Lung (tissue), 12 donors: ENCODE results near the gene PDXP. TPM values are rescaled to one million over a fixed set of nuclear protein-coding genes. Genes with fewer than 3 reads are reported as not detected.
A peak's percentile ranks its signal among the peaks of the same experiment; 100 is the strongest.

Experiments
- ATAC-seq: fragments of 200-7000 bp; cut with Tn5 transposase; one replicate; pipeline ENCODE4 v1.9.1; 2020; ENCODE audit warnings: moderate number of reproducible peaks; ENCODE audit not compliant: insufficient read depth, low FRiP score
- DNase-seq, 3 donors: peaks; one replicate each; pipeline ENCODE4 v3.0.0-alpha.2; 2013 to 2017
- H3K27ac ChIP-seq, 2 donors: one replicate each; pipeline ENCODE4 v1.5.1; 2013; ENCODE audit warnings: mild to moderate bottlenecking in 2 of 2, moderate library complexity in 2 of 2, control low read depth in 1 of 2, inconsistent platforms in 1 of 2, low read depth in 1 of 2, low read length in 1 of 2
- H3K27me3 ChIP-seq, 3 donors: one replicate each; pipeline ENCODE4 v1.5.1; 2013; ENCODE audit warnings: low read length in 2 of 3; ENCODE audit not compliant: control insufficient read depth in 3 of 3, insufficient read depth in 3 of 3
- H3K36me3 ChIP-seq, 4 donors: one replicate each; pipeline ENCODE4 v1.5.1; 2013; ENCODE audit warnings: low read length in 4 of 4, mild to moderate bottlenecking in 1 of 4, moderate library complexity in 1 of 4; ENCODE audit not compliant: control insufficient read depth in 4 of 4, insufficient read depth in 4 of 4
- H3K4me1 ChIP-seq, 5 donors: one replicate each; pipeline ENCODE4 v1.5.1; 2013; ENCODE audit warnings: low read length in 5 of 5, mild to moderate bottlenecking in 2 of 5, moderate library complexity in 1 of 5; ENCODE audit not compliant: control insufficient read depth in 5 of 5, insufficient read depth in 5 of 5
- H3K4me3 ChIP-seq: one replicate; pipeline ENCODE4 v1.5.1; 2013; ENCODE audit warnings: mild to moderate bottlenecking, control low read depth, moderate library complexity
- H3K9ac ChIP-seq, 2 donors: one replicate each; pipeline ENCODE4 v1.5.1; 2013; ENCODE audit warnings: low read length in 2 of 2, control low read depth in 1 of 2; ENCODE audit not compliant: insufficient read depth in 1 of 2
- H3K9me3 ChIP-seq, 4 donors: one replicate each; pipeline ENCODE4 v1.5.1; 2013; ENCODE audit warnings: low read length in 3 of 4, mild to moderate bottlenecking in 1 of 4, moderate library complexity in 1 of 4; ENCODE audit not compliant: control insufficient read depth in 4 of 4, insufficient read depth in 3 of 4
- WGBS, 2 donors: extraction: QIAGEN DNeasy Blood & Tissue Kit; methylation state at CpG; one replicate each; pipeline ENCODE4 v1.1.7; 2013; 5-methylcytosine and 5-hydroxymethylcytosine counted together
- polyA plus RNA-seq, 2 donors: library from polyadenylated mRNA; stranded (reverse); fragments of 200-250 nt; gene quantifications; one replicate each; pipeline ENCODE4 v1.2.1, GENCODE V29; 2013
- total RNA-seq, 2 donors: library from RNA; depleted of rRNA in 1 of 2; stranded (reverse); fragments of >200 nt in 1 of 2; gene quantifications; one replicate each; pipeline ENCODE4 v1.2.1, GENCODE V29; 2014 to 2021
- TF ChIP-seq, protein P1 (sequence below): IDR thresholded peaks from 2 replicates; pipeline ENCODE4 v1.5.1; 2012; ENCODE audit warnings: mild to moderate bottlenecking; ENCODE audit errors: control extremely low read depth, extremely low read depth
- donor health status: control.
- donor health status: control.
- donor health status: Bipolar disorder and iron deficiency.
- donor health status: healthy.
- donor health status: DM: yes; HTN: yes; CAD: no.

The PDXP gene
- total and polyA plus RNA-seq, 4 donors = 4.4 to 7.4 (median 6.5) TPM

DNA sequence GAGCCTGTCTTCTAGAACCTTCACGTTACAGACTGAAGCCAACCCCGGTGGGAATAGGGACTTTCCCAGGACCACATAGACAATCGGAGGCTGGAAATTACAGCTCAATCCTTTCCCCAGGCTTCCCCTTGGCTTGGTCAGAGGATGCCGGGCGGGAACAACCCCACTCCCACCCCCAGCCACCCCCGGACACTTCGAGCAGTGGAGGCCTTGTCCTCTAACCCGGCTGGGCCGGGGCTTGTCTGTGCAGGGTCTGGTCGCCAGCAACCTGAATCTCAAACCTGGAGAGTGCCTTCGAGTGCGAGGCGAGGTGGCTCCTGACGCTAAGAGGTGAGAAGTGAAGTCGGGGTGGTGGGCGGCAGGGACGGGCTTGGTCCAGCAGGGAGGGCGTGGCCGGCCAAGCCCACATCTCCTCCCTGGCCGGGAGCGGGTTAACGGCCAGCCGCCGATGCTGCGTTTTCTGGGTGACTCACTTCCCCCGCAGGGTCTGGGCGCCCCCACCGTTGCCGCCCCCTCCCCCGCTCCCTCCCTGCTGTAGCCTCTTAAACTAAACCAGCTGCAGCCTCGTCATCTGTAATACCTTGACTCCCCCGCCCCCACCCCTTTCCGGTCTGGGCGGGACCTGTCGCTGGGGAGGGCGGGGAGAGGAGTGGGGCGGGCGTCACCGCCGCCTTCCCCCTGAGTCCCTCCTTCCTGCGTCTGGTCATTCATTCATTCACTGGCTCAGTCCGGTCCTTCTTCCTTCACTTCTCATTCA lies 18.4 kb downstream of the PDXP start:
- Histone ChIP-seq H3K36me3 (peaks cover 0 to 7% (median 4%) of the 10 kb centered on the region in 4 donors), H3K4me3 (peak overlapping the region; percentile 60), H3K9ac (peak overlapping the region; percentile 46 to 85), H3K27ac (peak overlapping the region; percentile 95 to 97), H3K4me1 (peaks cover 0 to 16% (median 8%) of the 10 kb centered on the region in 5 donors), H3K27me3 (no peaks in the 10 kb centered on the region), H3K9me3 (no peaks in the 10 kb centered on the region)
- WGBS, 2 donors = 1 to 2% methylated on average over 26 to 42 of the region's 42 CpGs
- TF ChIP-seq, protein P1, sequence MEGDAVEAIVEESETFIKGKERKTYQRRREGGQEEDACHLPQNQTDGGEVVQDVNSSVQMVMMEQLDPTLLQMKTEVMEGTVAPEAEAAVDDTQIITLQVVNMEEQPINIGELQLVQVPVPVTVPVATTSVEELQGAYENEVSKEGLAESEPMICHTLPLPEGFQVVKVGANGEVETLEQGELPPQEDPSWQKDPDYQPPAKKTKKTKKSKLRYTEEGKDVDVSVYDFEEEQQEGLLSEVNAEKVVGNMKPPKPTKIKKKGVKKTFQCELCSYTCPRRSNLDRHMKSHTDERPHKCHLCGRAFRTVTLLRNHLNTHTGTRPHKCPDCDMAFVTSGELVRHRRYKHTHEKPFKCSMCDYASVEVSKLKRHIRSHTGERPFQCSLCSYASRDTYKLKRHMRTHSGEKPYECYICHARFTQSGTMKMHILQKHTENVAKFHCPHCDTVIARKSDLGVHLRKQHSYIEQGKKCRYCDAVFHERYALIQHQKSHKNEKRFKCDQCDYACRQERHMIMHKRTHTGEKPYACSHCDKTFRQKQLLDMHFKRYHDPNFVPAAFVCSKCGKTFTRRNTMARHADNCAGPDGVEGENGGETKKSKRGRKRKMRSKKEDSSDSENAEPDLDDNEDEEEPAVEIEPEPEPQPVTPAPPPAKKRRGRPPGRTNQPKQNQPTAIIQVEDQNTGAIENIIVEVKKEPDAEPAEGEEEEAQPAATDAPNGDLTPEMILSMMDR = no peak
- ATAC-seq (peak; percentile 60), DNase-seq (peak; percentile 87 to 90 (median 89))

DNA sequence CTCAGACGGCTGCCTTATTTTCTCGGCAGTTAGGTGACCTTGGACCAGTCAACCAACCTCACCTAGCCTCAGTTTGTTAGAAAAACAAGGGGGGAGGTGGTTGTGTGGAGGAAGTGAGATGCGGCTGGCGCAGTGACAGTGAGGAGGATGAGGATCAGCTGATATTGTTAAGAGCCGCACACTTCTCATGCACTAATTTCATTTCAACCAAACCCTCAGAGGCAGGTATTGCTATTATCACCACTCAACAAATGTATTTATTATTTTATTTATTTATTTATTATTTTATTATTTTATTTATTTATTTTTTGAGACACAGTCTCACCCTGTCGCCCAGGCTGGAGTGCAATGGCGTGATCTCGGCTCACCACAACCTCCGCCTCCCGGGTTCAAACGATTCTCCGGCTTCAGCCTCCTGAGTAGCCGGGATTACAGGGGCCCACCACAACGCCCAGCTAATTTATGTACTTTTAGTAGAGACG lies 19.0 kb downstream of the PDXP start:
- TF ChIP-seq, protein P1 = no peak
- DNase-seq = no peak
- Histone ChIP-seq H3K9me3 (no peaks in the 10 kb centered on the region), H3K27ac (peak overlapping the region in 1 of 2 donors; percentile 61), H3K4me1 (peaks cover 0 to 16% (median 8%) of the 10 kb centered on the region in 5 donors), H3K9ac (peak overlapping the region in 1 of 2 donors; percentile 55), H3K4me3 (peak overlapping the region; percentile 31), H3K36me3 (peaks cover 0 to 7% (median 4%) of the 10 kb centered on the region in 4 donors), H3K27me3 (no peaks in the 10 kb centered on the region)
- 54 to 59% methylated on average over 15 of the region's 15 CpGs for WGBS, 2 donors
- ATAC-seq = no peak

GRCh38 chr22:37678372-37678771 lies 19.8 kb downstream of the PDXP start:
- no peak for DNase-seq
- H3K4me1 ChIP-seq = peaks cover 0 to 16% (median 8%) of the 10 kb centered on the region in 5 donors
- no peak overlapping the region for H3K27ac ChIP-seq

More at GRCh38 chr22:37678372-37678771, 19.8 kb downstream of the PDXP start:
- Histone ChIP-seq H3K4me3 (no peak overlapping the region), H3K9me3 (no peaks in the 10 kb centered on the region), H3K27me3 (no peaks in the 10 kb centered on the region), H3K9ac (no peak overlapping the region), H3K36me3 (peaks cover 0 to 7% (median 4%) of the 10 kb centered on the region in 4 donors)
- ATAC-seq = no peak
- TF ChIP-seq, protein P1 = no peak
- WGBS, 2 donors = 78 to 85% methylated on average over 18 of the region's 18 CpGs
